ENCODE measurements around the gene UAP1L1. TPM values are rescaled to one million over a fixed set of nuclear protein-coding genes. Genes with fewer than 3 reads are reported as not detected.
A peak's percentile ranks its signal among the peaks of the same experiment; 100 is the strongest.

The UAP1L1 gene
- total RNA-seq, 1 experiment from 2014 or later, result 24.6 TPM

GRCh38 chr9:137050570-137050969 is 26.7 kb upstream of the UAP1L1 start:
- Histone ChIP-seq H3K9me3 (no peaks in the 10 kb centered on the region), H3K4me1 (peaks cover 14% of the 10 kb centered on the region), H3K4me3 (ENCODE audit: low read depth, low read length) (no peak overlapping the region), H3K36me3 (ENCODE audit: control insufficient read depth, insufficient read depth, low read length) (no peaks in the 10 kb centered on the region), H3K27me3 (replicated peaks; ENCODE audit: control insufficient read depth, insufficient read depth, low read length) (no peaks in the 10 kb centered on the region)
- no TSS peak for BruUV-seq (replicated peaks)
- Mint-ChIP-seq H3K9me3 (ENCODE audit: unreplicated experiment) (no peaks in the 10 kb centered on the region), H3K4me3 (ENCODE audit: unreplicated experiment) (no peak overlapping the region), H3K27me3 (ENCODE audit: insufficient read depth, unreplicated experiment) (no peaks in the 10 kb centered on the region), H3K27ac (ENCODE audit: unreplicated experiment) (no peak overlapping the region), H3K4me1 (ENCODE audit: low read depth, unreplicated experiment) (peaks cover 6% of the 10 kb centered on the region), H3K36me3 (ENCODE audit: insufficient read depth, unreplicated experiment) (no peaks in the 10 kb centered on the region)
- DNase-seq, result no peak
- ChIA-PET CTCF (interaction anchor here (0.6 to 1.2 kb wide), 3 partner anchors 17 to 86 kb away, joined by 3 to 5 read pairs (median 4); no protein-coding TSS in a partner anchor), POLR2A (no interaction called here)
- intact Hi-C loops (cut with micrococcal nuclease; ENCODE audit: unreplicated experiment), result no loop called here
- no peak for TF ChIP-seq CTCF (IDR thresholded peaks at IDR 0.05; ENCODE audit: insufficient read depth in 1 of 2, low read depth in 1 of 2, low read length in 1 of 2, severe bottlenecking in 1 of 2, unreplicated experiment in 1 of 2)

- Histone ChIP-seq H3K27me3 (replicated peaks; ENCODE audit: control insufficient read depth, insufficient read depth, low read length) (no peaks in the 10 kb centered on the region), H3K4me1 (peaks cover 18% of the 10 kb centered on the region), H3K4me3 (ENCODE audit: low read depth, low read length) (no peak overlapping the region), H3K36me3 (ENCODE audit: control insufficient read depth, insufficient read depth, low read length) (no peaks in the 10 kb centered on the region), H3K9me3 (no peaks in the 10 kb centered on the region)
- BruUV-seq (replicated peaks), result no TSS peak
- no peaks in the 10 kb centered on the region for H3K9me3 Mint-ChIP-seq (ENCODE audit: unreplicated experiment)
- ChIA-PET CTCF (interaction anchor here (0.6 to 1.2 kb wide), 3 partner anchors 17 to 86 kb away, joined by 3 to 5 read pairs (median 4); no protein-coding TSS in a partner anchor), POLR2A (no interaction called here)
- TF ChIP-seq CTCF (IDR thresholded peaks at IDR 0.05; ENCODE audit: insufficient read depth in 1 of 2, low read depth in 1 of 2, low read length in 1 of 2, severe bottlenecking in 1 of 2, unreplicated experiment in 1 of 2), result no peak
- no peaks in the 10 kb centered on the region for H3K36me3 Mint-ChIP-seq (ENCODE audit: insufficient read depth, unreplicated experiment)
- no peaks in the 10 kb centered on the region for H3K27me3 Mint-ChIP-seq (ENCODE audit: insufficient read depth, unreplicated experiment)
- DNase-seq, result no peak
- H3K4me3 Mint-ChIP-seq (ENCODE audit: unreplicated experiment), result no peak overlapping the region
- H3K27ac Mint-ChIP-seq (ENCODE audit: unreplicated experiment), result no peak overlapping the region
- peaks cover 6% of the 10 kb centered on the region for H3K4me1 Mint-ChIP-seq (ENCODE audit: low read depth, unreplicated experiment)
- intact Hi-C loops (cut with micrococcal nuclease; ENCODE audit: unreplicated experiment), result no loop called here
Observed at GRCh38 chr9:137051145-137051724, 26.1 kb upstream of the UAP1L1 start.

GRCh38 chr9:137052293-137052692 is 25.0 kb upstream of the UAP1L1 start:
- POLR2A ChIA-PET, result interaction anchor here (0.6 kb wide), 2 partner anchors 34 to 42 kb away, joined by 5 read pairs; no protein-coding TSS in a partner anchor
- intact Hi-C loops (cut with micrococcal nuclease; ENCODE audit: unreplicated experiment), result no loop called here

More at GRCh38 chr9:137052293-137052692, 25.0 kb upstream of the UAP1L1 start:
- CTCF ChIA-PET, result interaction anchor here (1.0 to 1.1 kb wide), 3 partner anchors 15 to 18 kb away, joined by 3 to 5 read pairs (median 3); no protein-coding TSS in a partner anchor
- H3K4me1 Mint-ChIP-seq (ENCODE audit: low read depth, unreplicated experiment), result peaks cover 6% of the 10 kb centered on the region
- H3K27ac Mint-ChIP-seq (ENCODE audit: unreplicated experiment), result no peak overlapping the region
- no peaks in the 10 kb centered on the region for H3K27me3 Mint-ChIP-seq (ENCODE audit: insufficient read depth, unreplicated experiment)
- H3K9me3 ChIP-seq, result no peaks in the 10 kb centered on the region
- no peak for DNase-seq
- no TSS peak for BruUV-seq (replicated peaks)
- H3K27me3 ChIP-seq (replicated peaks; ENCODE audit: control insufficient read depth, insufficient read depth, low read length), result no peaks in the 10 kb centered on the region
- no peak for TF ChIP-seq CTCF (IDR thresholded peaks at IDR 0.05; ENCODE audit: insufficient read depth in 1 of 2, low read depth in 1 of 2, low read length in 1 of 2, severe bottlenecking in 1 of 2, unreplicated experiment in 1 of 2)
- H3K36me3 ChIP-seq (ENCODE audit: control insufficient read depth, insufficient read depth, low read length), result no peaks in the 10 kb centered on the region
- peak overlapping the region; percentile 11 for H3K4me3 Mint-ChIP-seq (ENCODE audit: unreplicated experiment)
- H3K4me1 ChIP-seq, result peaks cover 18% of the 10 kb centered on the region
- peaks cover 4% of the 10 kb centered on the region for H3K36me3 Mint-ChIP-seq (ENCODE audit: insufficient read depth, unreplicated experiment)
- no peak overlapping the region for H3K4me3 ChIP-seq (ENCODE audit: low read depth, low read length)
- no peaks in the 10 kb centered on the region for H3K9me3 Mint-ChIP-seq (ENCODE audit: unreplicated experiment)

All from Caco-2 (cell line).